A549 treated with Hydrocortisone at 1 μM for 4 hours (cell line): ENCODE data around the gene RAD51AP2. TPM values are rescaled to one million over a fixed set of nuclear protein-coding genes. Genes with fewer than 3 reads are reported as not detected.

Experiments
- total RNA-seq: library from RNA; stranded (reverse); fragments of 200-300 nt; extraction: Qiagen RNA extraction; gene quantifications from 5 replicates; pipeline ENCODE4 v1.2.3, GENCODE V29; 2022

RAD51AP2 gene
- not detected in 5 replicates for total RNA-seq

GRCh38 chr2:17518212-17519154 lies at the start of gene RAD51AP2:
Gene RAD51AP2 (minus strand): TSS chr2:17518440. CDS start chr2:17518415, 25 bp downstream.

GRCh38 chr2:17540093-17540812 lies 22.0 kb upstream of the RAD51AP2 start, which contains the start of gene VSNL1:
Gene VSNL1 (plus strand): TSS chr2:17540696. CDS start chr2:17592075, 51,379 bp downstream.

Other genes with a start within 250 kb of the RAD51AP2 start
- gene VSNL1, start 22.3 kb upstream of the RAD51AP2 start, total RNA-seq: not detected in 5 replicates
- 21.8 to 39.6 TPM (median 30.2 TPM) in 5 replicates for gene SMC6, start 235.4 kb upstream of the RAD51AP2 start, total RNA-seq
- gene GEN1, start 235.7 kb upstream of the RAD51AP2 start, total RNA-seq: 9.9 to 13.6 TPM (median 11.6 TPM) in 5 replicates